Thyroid gland (tissue), 4 donors: ENCODE measurements around the gene NCK1.

Experiments
- POLR2A ChIP-seq, 2 donors: fragments of 450-650 bp; IDR thresholded peaks; one replicate each; pipeline ENCODE4 v1.6.1; 2017; ENCODE audit warnings: antibody characterized with exemption in 2 of 2, mild to moderate bottlenecking in 2 of 2, moderate library complexity in 1 of 2
- TF ChIP-seq, protein P1 (sequence below), 6 experiments: fragments of 200-600 bp in 3 of 6; fragments of 450-650 bp in 3 of 6; sonication (generic) in 3 of 6; IDR thresholded peaks; one replicate each; pipeline ENCODE4 v1.5.1; 2016 to 2019; ENCODE audit warnings: antibody characterized with exemption in 6 of 6, mild to moderate bottlenecking in 2 of 6, inconsistent platforms in 1 of 6, moderate library complexity in 1 of 6

DNA sequence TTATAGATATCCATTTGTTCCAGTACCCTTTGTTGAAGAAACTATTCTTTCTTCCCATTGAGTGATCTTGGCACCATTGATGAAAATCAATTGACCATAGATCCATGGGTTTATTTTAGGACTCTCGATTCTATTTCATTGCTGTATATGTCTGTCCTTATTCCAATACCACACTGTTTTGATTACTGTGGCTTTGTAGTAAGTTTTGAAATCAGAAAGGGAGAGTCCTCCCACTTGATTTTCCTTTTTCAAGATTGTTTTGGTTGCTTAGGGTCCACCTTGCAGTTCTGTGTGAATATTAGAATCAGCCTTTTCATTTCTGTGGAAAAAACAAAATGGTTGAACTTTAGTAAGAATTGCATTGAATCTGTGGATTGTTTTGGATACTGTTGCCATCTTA, 75.2 kb downstream of the NCK1 start:
- TF ChIP-seq, protein P1, sequence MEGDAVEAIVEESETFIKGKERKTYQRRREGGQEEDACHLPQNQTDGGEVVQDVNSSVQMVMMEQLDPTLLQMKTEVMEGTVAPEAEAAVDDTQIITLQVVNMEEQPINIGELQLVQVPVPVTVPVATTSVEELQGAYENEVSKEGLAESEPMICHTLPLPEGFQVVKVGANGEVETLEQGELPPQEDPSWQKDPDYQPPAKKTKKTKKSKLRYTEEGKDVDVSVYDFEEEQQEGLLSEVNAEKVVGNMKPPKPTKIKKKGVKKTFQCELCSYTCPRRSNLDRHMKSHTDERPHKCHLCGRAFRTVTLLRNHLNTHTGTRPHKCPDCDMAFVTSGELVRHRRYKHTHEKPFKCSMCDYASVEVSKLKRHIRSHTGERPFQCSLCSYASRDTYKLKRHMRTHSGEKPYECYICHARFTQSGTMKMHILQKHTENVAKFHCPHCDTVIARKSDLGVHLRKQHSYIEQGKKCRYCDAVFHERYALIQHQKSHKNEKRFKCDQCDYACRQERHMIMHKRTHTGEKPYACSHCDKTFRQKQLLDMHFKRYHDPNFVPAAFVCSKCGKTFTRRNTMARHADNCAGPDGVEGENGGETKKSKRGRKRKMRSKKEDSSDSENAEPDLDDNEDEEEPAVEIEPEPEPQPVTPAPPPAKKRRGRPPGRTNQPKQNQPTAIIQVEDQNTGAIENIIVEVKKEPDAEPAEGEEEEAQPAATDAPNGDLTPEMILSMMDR (IDR thresholded peaks at IDR 0.05): no peak
- no peak for TF ChIP-seq POLR2A (IDR thresholded peaks at IDR 0.05)
